ENCODE results near the gene GPN1.
A peak's percentile ranks its signal among the peaks of the same experiment; 100 is the strongest.

DNA sequence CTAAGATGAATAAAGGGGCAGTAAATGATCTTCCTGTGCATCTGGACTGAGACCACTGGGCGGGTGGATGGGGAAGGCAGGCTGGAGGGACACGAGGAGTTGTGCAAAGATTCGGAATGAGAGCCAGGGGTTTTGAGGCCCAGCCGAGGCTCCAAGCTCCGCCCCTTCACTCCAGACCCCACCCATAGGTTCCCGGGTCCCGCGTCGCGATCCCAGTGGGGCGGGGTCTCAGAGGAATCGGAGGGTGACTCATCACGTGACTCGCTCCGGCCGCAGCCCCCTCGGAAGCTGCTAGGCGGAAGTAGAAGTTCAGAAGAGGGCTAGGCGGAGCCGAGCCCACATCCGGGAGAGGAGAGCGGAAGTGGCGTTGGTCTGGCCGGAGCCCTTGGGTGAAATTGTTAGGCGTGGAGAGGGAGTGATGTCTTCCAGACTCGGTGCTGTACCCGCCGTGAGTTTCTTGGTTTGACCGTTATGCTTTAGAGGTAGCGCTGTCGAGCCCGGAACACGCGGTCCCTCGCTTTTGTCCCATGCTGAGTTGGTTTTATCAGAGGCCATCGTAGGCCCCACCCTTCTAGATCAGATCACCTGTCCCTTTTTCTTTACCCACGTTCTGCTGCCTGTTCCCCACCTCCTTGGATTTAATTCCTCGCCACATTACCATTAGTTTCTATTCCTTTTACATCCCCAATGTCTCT lies 46.0 kb upstream of the GPN1 start, which contains the start of gene ZNF512:
- TF ChIP-seq POLR2A (IDR thresholded peaks at IDR 0.05; ENCODE audit: low read depth, low read length) (peak; percentile 81), POLR2AphosphoS5 (IDR thresholded peaks at IDR 0.05; ENCODE audit: low read depth, low read length) (peak; percentile 85), TAF1 (IDR thresholded peaks at IDR 0.05; ENCODE audit: low read depth, low read length) (peak; percentile 91)

Data from GM12891 (cell line).